Mucosa of descending colon (tissue), 3 donors: ENCODE data around the gene DRG2. TPM values are rescaled to one million over a fixed set of nuclear protein-coding genes. Genes with fewer than 3 reads are reported as not detected.

Source experiments
- ATAC-seq: fragments of 200-7000 bp; cut with Tn5 transposase; one replicate; pipeline ENCODE4 v1.9.1; 2020; ENCODE audit warnings: mild to moderate bottlenecking, moderate library complexity
- DNase-seq, 3 donors: peaks; one replicate each; pipeline ENCODE4 v3.0.0-alpha.2; 2020
- H3K36me3 ChIP-seq: fragments of 200-600 bp; one replicate; pipeline ENCODE4 v1.8.0; 2021; ENCODE audit warnings: low read depth, mild to moderate bottlenecking
- H3K4me1 ChIP-seq: fragments of 200-600 bp; one replicate; pipeline ENCODE4 v1.8.0; 2021; ENCODE audit warnings: low read depth, mild to moderate bottlenecking
- H3K4me3 ChIP-seq: fragments of 200-600 bp; one replicate; pipeline ENCODE4 v1.8.0; 2021; ENCODE audit warnings: mild to moderate bottlenecking
- H3K9me3 ChIP-seq: fragments of 200-600 bp; one replicate; pipeline ENCODE4 v1.8.0; 2021; ENCODE audit warnings: mild to moderate bottlenecking
- CTCF ChIP-seq: fragments of 200-600 bp; IDR thresholded peaks from one replicate; pipeline ENCODE4 v1.8.0; 2022; ENCODE audit warnings: antibody characterized with exemption, mild to moderate bottlenecking
- intact Hi-C, 2 donors: fragments of 100-400 bp; cut with DNase I in 1 of 2; cut with micrococcal nuclease in 1 of 2; formaldehyde crosslinking; loops; one replicate each; pipeline versions ENCODE4 v1.11.0 to v1.11.1; 2022; cut with DNase I, micrococcal nuclease
- long read RNA-seq, 2 donors: library from polyadenylated mRNA; unstranded; transcript quantifications; one replicate each; pipeline ENCODE4 v2.0.0, GENCODE V29; 2019 to 2021
- total RNA-seq, 3 donors: library from RNA; stranded (reverse); fragmentation: NEBNext Ultra II Directional in 2 of 3; extraction: Animal tissue kit (Norgen Biotek cat#: 25700) in 2 of 3; gene quantifications; one replicate each; pipeline versions ENCODE4 v1.2.1 to v1.2.4, GENCODE V29; 2021 to 2023
- donor health status: DM: no; HTN: no; CAD: no; lungs with moderate emphysema.
- donor health status: DM: no; HTN: no; CAD: no.
- donor health status: DM: no; HTN: yes; CAD: no.

The DRG2 gene
- total RNA-seq = 10 to 100 TPM; 28.9 to 32.8 (median 32.6) TPM
- long read RNA-seq, donor 1, transcript DRG2-201 (13 exons, 1,964 nt) = major isoform, 43 of 63 reads
- long read RNA-seq, donor 1, partial matches to known transcripts = 1 of 63 reads
- long read RNA-seq, donor 1, other reads (novel, unspliced or antisense) = 16 of 63 reads
- long read RNA-seq, donor 2, transcript DRG2-201 (13 exons, 1,964 nt) = major isoform, 35 of 49 reads
- long read RNA-seq, donor 2, partial matches to known transcripts = 2 of 49 reads
- long read RNA-seq, donor 2, other reads (novel, unspliced or antisense) = 11 of 49 reads

DNA sequence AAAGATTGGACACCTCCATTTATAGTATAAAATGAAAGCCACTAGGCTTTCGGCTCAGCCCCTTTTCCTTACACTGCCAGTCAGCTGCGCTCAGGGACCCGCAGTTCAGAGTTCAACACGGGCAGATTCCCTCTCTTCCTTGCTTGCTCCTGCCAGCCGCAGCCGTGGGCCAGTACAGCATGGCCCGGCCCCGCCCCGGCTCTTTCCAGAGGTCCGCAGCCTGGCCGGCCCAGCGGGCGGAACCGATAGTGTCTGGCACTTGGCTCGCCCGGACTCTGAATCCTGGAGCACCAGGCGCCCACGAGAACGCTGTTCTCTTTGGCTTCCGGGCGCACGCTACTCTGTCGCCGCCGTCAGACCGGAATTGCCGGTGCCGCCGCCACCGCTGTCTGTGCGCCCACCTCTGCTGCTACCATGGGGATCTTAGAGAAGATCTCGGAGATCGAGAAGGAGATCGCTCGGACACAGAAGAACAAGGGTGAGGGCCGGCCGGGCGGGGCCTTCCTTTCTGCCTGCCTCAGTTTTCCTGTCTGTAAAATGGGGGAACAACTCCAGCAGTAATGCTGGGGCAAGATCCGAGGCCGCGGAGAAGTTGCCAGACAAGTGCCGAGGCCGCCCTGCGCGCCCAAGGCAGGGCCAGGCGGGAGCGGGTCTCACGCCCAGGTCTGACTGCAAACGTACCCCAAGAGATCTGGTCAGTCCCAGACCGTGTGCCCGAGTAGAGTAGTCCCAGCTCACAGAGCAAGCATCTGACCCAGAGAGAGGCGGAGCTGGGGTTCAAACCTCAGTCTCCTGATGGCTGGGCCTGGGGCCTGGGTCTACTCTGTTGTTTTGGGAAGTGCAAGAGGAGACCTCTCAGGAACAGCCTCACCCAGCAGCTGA, at the start of gene DRG2:
TSS of gene DRG2 (plus strand) at position 339 of the 882 bp plus-strand sequence. CDS start at position 415, 76 bp downstream.
- intact Hi-C loops = no loop called here
- Histone ChIP-seq H3K36me3 (no peaks in the 10 kb centered on the region), H3K4me3 (peak within 1 kb of the TSS; percentile 54), H3K4me1 (peaks cover 17% of the 10 kb centered on the region), H3K9me3 (no peaks in the 10 kb centered on the region)
- peak; percentile 92 to 97 (median 93) for DNase-seq
- peak; percentile 99 for ATAC-seq
- no peak for TF ChIP-seq CTCF

DNA sequence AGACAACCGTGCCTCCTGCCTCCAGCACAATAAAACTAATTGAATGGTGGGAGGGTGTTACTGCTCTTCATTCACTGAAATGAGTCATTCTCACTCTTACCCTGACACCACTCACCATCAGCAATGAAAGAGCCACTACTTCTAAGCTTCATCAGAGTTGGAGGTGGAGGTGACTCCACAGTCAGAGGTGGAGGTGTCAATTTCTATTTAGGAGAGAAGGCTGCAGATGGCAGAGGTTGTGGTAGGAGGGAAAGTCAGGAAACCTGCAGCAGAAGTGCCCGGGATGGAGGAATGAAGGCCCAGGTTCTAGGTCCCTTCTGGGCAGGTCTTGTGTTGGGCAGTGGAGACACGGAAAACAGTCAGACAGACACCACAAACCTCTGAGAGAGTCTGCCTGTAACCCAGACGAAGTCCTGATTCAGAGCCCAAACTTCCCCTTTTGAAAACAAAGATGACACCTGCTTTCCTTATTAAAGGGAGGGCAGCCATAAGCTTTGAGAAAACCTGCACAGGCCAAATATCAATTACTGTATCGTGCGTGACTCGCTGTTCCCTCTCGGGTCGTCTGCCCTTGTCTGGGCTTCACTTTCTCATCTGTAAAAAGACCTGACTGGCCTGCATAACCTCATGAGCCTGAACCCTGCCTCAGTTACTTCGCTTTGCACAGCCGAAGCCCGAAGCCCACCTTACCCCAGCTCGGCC, 49.4 kb upstream of the DRG2 start:
- intact Hi-C loops = loop anchor here (10.0 kb wide), 2 partner anchors 53 to 363 kb away; no protein-coding TSS in a partner anchor
- peak overlapping the region; percentile 77 for H3K4me3 ChIP-seq
- H3K4me1 ChIP-seq = peaks cover 18% of the 10 kb centered on the region
- TF ChIP-seq CTCF = no peak
- ATAC-seq (peak; percentile 0), DNase-seq (no peak)
- H3K9me3 ChIP-seq = no peaks in the 10 kb centered on the region
- no peaks in the 10 kb centered on the region for H3K36me3 ChIP-seq

DNA sequence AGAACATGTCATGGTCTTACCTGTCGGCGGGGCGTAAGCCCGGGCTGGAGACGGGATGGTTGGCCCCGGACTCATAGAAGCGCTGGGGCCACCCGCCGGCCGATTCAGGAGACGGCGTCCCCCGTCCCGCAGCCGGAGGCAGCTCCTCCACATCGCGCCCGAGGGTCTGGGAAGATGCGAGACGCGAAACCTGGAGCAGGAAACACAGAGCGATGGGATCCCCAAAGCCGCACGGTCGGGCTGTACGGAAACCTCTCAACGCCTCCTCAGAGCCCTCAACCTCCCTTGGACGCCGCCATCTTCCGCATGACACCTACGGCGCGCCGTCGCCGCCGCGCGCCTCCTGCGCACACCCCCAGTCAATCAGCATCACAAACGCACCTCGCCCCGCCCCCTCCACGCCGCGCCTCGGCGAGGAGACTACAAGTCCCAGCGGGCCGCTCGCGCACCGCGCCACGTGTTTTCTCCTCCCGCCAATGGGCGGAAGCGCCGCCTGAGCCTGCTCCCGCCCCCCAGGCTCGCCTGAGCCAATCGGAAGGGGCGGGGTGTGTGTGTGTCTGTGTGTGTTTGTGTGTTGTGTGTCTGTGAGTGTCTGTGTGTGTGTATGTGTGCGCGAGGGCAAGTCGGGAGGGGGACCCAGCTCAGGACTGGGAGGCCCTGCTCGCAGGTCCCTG, 48.8 kb upstream of the DRG2 start, which contains the start of the genes ATPAF2 and GID4:
TSS of gene ATPAF2 (minus strand) at position 308 of the 674 bp plus-strand sequence. CDS start at position 153, 155 bp downstream.
TSS of gene GID4 (plus strand) at position 548 of the 674 bp plus-strand sequence. CDS start at position 605, 57 bp downstream.
- TF ChIP-seq CTCF = no peak
- intact Hi-C loops = loop anchor here (10.0 kb wide), 2 partner anchors 54 to 364 kb away; no protein-coding TSS in a partner anchor
- peak within 1 kb of the TSS; percentile 77 for H3K4me3 ChIP-seq
- no peaks in the 10 kb centered on the region for H3K36me3 ChIP-seq
- H3K9me3 ChIP-seq = no peaks in the 10 kb centered on the region
- ATAC-seq (peak; percentile 97), DNase-seq (peak; percentile 99 to 100 (median 100))
- peaks cover 18% of the 10 kb centered on the region for H3K4me1 ChIP-seq

DNA sequence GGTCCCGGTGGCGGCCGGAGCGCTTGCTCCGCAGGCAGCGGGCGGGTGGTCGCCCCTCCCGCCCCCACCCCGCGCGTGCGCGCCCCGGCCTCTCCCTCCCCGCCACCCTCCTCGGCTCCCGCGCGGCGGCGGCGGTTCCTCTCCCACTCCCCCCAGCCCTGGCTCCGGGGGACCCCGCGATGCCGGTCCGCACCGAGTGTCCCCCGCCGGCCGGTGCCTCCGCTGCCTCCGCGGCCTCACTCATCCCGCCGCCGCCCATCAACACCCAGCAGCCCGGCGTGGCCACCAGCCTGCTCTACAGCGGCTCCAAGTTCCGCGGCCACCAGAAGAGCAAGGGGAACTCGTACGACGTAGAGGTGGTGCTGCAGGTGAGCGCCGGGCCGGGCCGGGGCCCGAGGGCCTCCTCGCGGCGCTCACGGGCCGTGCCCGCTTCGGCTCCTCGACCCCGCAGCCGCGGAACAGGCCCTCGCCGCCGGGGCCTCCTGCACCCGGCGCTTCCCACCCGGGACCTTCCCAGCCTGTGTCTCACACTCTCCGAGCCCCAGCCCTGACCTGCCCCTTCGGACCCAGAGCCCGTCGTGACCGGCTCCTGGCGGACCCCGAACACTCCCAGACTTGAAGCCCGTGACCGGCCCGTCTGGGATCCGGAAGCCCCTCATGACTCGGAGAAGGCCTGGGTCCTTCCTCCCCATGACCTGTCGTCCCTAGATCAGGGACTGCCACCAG, 48.0 kb upstream of the DRG2 start:
- no peaks in the 10 kb centered on the region for H3K36me3 ChIP-seq
- peaks cover 18% of the 10 kb centered on the region for H3K4me1 ChIP-seq
- no peaks in the 10 kb centered on the region for H3K9me3 ChIP-seq
- ATAC-seq = peak; percentile 47
- DNase-seq = peak; percentile 17 to 67 (median 55)
- peak overlapping the region; percentile 77 for H3K4me3 ChIP-seq
- no peak for TF ChIP-seq CTCF
- intact Hi-C loops = loop anchor here (10.0 kb wide), 2 partner anchors 55 to 365 kb away; no protein-coding TSS in a partner anchor
